ENCODE data around the gene PEX11G. TPM values are rescaled to one million over a fixed set of nuclear protein-coding genes. Genes with fewer than 3 reads are reported as not detected.

PEX11G gene
- total and polyA plus RNA-seq, 2 experiments from 2014 or later = 2.2 TPM

- H3K36me3 Mint-ChIP-seq (ENCODE audit: low read depth) = peaks cover 11% of the 10 kb centered on the region; the same call in 2 of the 3 replicates
- peak overlapping the region; percentile 89 for H3K4me3 Mint-ChIP-seq
- no peaks in the 10 kb centered on the region; the same call in 2 of the 3 replicates for H3K4me1 Mint-ChIP-seq
- Histone ChIP-seq H3K27me3 (ENCODE audit: insufficient read depth) (no peaks in the 10 kb centered on the region), H3K4me2 (peak overlapping the region; percentile 95), H3K27ac (ENCODE audit: low read depth) (peak overlapping the region; percentile 88), H3K36me3 (ENCODE audit: insufficient read depth) (no peaks in the 10 kb centered on the region; the same call in 1 of the 2 replicates), H3K4me1 (ENCODE audit: insufficient read depth) (no peaks in the 10 kb centered on the region), H3K9me2 (ENCODE audit: insufficient read depth) (no peaks in the 10 kb centered on the region), H2AFZ (peak overlapping the region; percentile 91), H3K79me2 (replicated peaks; ENCODE audit: insufficient read depth) (no peaks in the 10 kb centered on the region), H4K20me1 (replicated peaks; ENCODE audit: insufficient read depth) (no peaks in the 10 kb centered on the region), H3F3A (replicated peaks; ENCODE audit: low read depth) (peaks cover 5% of the 10 kb centered on the region; the same call in 1 of the 2 replicates), H3K4me3 (peak overlapping the region; percentile 96)
- TF ChIP-seq, protein P1, sequence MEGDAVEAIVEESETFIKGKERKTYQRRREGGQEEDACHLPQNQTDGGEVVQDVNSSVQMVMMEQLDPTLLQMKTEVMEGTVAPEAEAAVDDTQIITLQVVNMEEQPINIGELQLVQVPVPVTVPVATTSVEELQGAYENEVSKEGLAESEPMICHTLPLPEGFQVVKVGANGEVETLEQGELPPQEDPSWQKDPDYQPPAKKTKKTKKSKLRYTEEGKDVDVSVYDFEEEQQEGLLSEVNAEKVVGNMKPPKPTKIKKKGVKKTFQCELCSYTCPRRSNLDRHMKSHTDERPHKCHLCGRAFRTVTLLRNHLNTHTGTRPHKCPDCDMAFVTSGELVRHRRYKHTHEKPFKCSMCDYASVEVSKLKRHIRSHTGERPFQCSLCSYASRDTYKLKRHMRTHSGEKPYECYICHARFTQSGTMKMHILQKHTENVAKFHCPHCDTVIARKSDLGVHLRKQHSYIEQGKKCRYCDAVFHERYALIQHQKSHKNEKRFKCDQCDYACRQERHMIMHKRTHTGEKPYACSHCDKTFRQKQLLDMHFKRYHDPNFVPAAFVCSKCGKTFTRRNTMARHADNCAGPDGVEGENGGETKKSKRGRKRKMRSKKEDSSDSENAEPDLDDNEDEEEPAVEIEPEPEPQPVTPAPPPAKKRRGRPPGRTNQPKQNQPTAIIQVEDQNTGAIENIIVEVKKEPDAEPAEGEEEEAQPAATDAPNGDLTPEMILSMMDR (conservative IDR thresholded peaks at IDR 0.05; ENCODE audit: low read depth in 2 of 2) = peak; percentile 15 to 37; a peak in 2 of 4 replicates
- TF ChIP-seq ZNF331 (CRISPR knock-in tag; IDR thresholded peaks at IDR 0.05; ENCODE audit: low read depth) = no peak
- TF ChIP-seq, protein P2, sequence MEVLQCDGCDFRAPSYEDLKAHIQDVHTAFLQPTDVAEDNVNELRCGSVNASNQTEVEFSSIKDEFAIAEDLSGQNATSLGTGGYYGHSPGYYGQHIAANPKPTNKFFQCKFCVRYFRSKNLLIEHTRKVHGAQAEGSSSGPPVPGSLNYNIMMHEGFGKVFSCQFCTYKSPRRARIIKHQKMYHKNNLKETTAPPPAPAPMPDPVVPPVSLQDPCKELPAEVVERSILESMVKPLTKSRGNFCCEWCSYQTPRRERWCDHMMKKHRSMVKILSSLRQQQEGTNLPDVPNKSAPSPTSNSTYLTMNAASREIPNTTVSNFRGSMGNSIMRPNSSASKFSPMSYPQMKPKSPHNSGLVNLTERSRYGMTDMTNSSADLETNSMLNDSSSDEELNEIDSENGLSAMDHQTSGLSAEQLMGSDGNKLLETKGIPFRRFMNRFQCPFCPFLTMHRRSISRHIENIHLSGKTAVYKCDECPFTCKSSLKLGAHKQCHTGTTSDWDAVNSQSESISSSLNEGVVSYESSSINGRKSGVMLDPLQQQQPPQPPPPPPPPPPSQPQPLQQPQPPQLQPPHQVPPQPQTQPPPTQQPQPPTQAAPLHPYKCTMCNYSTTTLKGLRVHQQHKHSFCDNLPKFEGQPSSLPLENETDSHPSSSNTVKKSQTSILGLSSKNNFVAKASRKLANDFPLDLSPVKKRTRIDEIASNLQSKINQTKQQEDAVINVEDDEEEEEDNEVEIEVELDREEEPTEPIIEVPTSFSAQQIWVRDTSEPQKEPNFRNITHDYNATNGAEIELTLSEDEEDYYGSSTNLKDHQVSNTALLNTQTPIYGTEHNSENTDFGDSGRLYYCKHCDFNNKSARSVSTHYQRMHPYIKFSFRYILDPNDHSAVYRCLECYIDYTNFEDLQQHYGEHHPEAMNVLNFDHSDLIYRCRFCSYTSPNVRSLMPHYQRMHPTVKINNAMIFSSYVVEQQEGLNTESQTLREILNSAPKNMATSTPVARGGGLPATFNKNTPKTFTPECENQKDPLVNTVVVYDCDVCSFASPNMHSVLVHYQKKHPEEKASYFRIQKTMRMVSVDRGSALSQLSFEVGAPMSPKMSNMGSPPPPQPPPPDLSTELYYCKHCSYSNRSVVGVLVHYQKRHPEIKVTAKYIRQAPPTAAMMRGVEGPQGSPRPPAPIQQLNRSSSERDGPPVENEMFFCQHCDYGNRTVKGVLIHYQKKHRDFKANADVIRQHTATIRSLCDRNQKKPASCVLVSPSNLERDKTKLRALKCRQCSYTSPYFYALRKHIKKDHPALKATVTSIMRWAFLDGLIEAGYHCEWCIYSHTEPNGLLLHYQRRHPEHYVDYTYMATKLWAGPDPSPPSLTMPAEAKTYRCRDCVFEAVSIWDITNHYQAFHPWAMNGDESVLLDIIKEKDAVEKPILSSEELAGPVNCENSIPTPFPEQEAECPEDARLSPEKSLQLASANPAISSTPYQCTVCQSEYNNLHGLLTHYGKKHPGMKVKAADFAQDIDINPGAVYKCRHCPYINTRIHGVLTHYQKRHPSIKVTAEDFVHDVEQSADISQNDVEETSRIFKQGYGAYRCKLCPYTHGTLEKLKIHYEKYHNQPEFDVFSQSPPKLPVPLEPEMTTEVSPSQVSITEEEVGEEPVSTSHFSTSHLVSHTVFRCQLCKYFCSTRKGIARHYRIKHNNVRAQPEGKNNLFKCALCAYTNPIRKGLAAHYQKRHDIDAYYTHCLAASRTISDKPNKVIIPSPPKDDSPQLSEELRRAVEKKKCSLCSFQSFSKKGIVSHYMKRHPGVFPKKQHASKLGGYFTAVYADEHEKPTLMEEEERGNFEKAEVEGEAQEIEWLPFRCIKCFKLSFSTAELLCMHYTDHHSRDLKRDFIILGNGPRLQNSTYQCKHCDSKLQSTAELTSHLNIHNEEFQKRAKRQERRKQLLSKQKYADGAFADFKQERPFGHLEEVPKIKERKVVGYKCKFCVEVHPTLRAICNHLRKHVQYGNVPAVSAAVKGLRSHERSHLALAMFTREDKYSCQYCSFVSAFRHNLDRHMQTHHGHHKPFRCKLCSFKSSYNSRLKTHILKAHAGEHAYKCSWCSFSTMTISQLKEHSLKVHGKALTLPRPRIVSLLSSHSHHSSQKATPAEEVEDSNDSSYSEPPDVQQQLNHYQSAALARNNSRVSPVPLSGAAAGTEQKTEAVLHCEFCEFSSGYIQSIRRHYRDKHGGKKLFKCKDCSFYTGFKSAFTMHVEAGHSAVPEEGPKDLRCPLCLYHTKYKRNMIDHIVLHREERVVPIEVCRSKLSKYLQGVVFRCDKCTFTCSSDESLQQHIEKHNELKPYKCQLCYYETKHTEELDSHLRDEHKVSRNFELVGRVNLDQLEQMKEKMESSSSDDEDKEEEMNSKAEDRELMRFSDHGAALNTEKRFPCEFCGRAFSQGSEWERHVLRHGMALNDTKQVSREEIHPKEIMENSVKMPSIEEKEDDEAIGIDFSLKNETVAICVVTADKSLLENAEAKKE (CRISPR knock-in tag; IDR thresholded peaks at IDR 0.05) = no peak
- TF ChIP-seq ZNF114 (CRISPR knock-in tag; IDR thresholded peaks at IDR 0.05) = no peak
- no peak for TF ChIP-seq NANOG (IDR thresholded peaks at IDR 0.05; ENCODE audit: borderline replicate concordance)
- no peak for TF ChIP-seq JUNB (IDR thresholded peaks at IDR 0.05; ENCODE audit: unreplicated experiment)
- peak; percentile 32 for TF ChIP-seq POLR2AphosphoS5 (IDR thresholded peaks at IDR 0.05; ENCODE audit: low read depth)
- no peak for TF ChIP-seq STAT1 (IDR thresholded peaks at IDR 0.05; ENCODE audit: unreplicated experiment)
- TF ChIP-seq CREB1 (CRISPR knock-in tag; IDR thresholded peaks at IDR 0.05; ENCODE audit: low read depth) = no peak
- TF ChIP-seq EZH2phosphoT487 (IDR thresholded peaks at IDR 0.05; ENCODE audit: unreplicated experiment) = no peak
- TF ChIP-seq, protein P3, sequence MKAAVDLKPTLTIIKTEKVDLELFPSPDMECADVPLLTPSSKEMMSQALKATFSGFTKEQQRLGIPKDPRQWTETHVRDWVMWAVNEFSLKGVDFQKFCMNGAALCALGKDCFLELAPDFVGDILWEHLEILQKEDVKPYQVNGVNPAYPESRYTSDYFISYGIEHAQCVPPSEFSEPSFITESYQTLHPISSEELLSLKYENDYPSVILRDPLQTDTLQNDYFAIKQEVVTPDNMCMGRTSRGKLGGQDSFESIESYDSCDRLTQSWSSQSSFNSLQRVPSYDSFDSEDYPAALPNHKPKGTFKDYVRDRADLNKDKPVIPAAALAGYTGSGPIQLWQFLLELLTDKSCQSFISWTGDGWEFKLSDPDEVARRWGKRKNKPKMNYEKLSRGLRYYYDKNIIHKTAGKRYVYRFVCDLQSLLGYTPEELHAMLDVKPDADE (IDR thresholded peaks at IDR 0.05) = no peak
- TF ChIP-seq, protein P4, sequence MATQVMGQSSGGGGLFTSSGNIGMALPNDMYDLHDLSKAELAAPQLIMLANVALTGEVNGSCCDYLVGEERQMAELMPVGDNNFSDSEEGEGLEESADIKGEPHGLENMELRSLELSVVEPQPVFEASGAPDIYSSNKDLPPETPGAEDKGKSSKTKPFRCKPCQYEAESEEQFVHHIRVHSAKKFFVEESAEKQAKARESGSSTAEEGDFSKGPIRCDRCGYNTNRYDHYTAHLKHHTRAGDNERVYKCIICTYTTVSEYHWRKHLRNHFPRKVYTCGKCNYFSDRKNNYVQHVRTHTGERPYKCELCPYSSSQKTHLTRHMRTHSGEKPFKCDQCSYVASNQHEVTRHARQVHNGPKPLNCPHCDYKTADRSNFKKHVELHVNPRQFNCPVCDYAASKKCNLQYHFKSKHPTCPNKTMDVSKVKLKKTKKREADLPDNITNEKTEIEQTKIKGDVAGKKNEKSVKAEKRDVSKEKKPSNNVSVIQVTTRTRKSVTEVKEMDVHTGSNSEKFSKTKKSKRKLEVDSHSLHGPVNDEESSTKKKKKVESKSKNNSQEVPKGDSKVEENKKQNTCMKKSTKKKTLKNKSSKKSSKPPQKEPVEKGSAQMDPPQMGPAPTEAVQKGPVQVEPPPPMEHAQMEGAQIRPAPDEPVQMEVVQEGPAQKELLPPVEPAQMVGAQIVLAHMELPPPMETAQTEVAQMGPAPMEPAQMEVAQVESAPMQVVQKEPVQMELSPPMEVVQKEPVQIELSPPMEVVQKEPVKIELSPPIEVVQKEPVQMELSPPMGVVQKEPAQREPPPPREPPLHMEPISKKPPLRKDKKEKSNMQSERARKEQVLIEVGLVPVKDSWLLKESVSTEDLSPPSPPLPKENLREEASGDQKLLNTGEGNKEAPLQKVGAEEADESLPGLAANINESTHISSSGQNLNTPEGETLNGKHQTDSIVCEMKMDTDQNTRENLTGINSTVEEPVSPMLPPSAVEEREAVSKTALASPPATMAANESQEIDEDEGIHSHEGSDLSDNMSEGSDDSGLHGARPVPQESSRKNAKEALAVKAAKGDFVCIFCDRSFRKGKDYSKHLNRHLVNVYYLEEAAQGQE (IDR thresholded peaks at IDR 0.05; ENCODE audit: unreplicated experiment) = no peak
- no peak for TF ChIP-seq EZH2 (IDR thresholded peaks at IDR 0.05; ENCODE audit: low read depth, unreplicated experiment)
- DNase-seq (ENCODE audit: low spot score) (peak; percentile 93), ATAC-seq (peak; percentile 54)
- peaks cover 8% of the 10 kb centered on the region for H3K27me3 Mint-ChIP-seq (ENCODE audit: insufficient read depth, low read depth, poor library complexity)
- no peaks in the 10 kb centered on the region; the same call in 2 of the 3 replicates for H3K9me3 Mint-ChIP-seq
- H3K27ac Mint-ChIP-seq = peak overlapping the region; percentile 87
Measured at GRCh38 chr19:7534531-7535046, 45.8 kb upstream of the PEX11G start.

All from GM23338 (cell line).